ENCODE results near the gene TMEM163.
"Not testable (repeated sequence)": the region's sequence is repeated elsewhere in the genome, so short reads cannot be mapped to it uniquely, and the experiment has no call there.

Gene TMEM163

GRCh38 chr2:134522496-134523455 lies 196.0 kb downstream of the TMEM163 start:
- no peak for DNase-seq (ENCODE audit: low spot score)

- no peak for DNase-seq (ENCODE audit: low spot score)
Observed at GRCh38 chr2:134518101-134518500, 200.7 kb downstream of the TMEM163 start.

- no peak for DNase-seq (ENCODE audit: low spot score)
Observed at GRCh38 chr2:134515137-134515536, 203.7 kb downstream of the TMEM163 start.

- no peak for DNase-seq (ENCODE audit: low spot score)
Observed at GRCh38 chr2:134513465-134513804, 205.4 kb downstream of the TMEM163 start.

- DNase-seq (ENCODE audit: low spot score), result no peak
Observed at GRCh38 chr2:134512734-134513464, 205.9 kb downstream of the TMEM163 start.

GRCh38 chr2:134508391-134508790 lies 210.4 kb downstream of the TMEM163 start:
- DNase-seq (ENCODE audit: low spot score), result no peak

GRCh38 chr2:134507697-134508096 lies 211.1 kb downstream of the TMEM163 start:
- DNase-seq (ENCODE audit: low spot score), result no peak

- DNase-seq (ENCODE audit: low spot score), result not testable (repeated sequence)
Observed at GRCh38 chr2:134507159-134507558, 211.6 kb downstream of the TMEM163 start.

GRCh38 chr2:134505446-134505845 lies 213.4 kb downstream of the TMEM163 start:
- DNase-seq (ENCODE audit: low spot score), result no peak

GRCh38 chr2:134504586-134505336 lies 214.0 kb downstream of the TMEM163 start:
- no peak for DNase-seq (ENCODE audit: low spot score)

GRCh38 chr2:134502104-134502503 lies 216.7 kb downstream of the TMEM163 start:
- no peak for DNase-seq (ENCODE audit: low spot score)

- DNase-seq (ENCODE audit: low spot score), result no peak
Observed at GRCh38 chr2:134501476-134502091, 217.2 kb downstream of the TMEM163 start.

GRCh38 chr2:134500211-134500935 lies 218.4 kb downstream of the TMEM163 start:
- no peak for DNase-seq (ENCODE audit: low spot score)

- DNase-seq (ENCODE audit: low spot score), result no peak
Observed at GRCh38 chr2:134499307-134499926, 219.4 kb downstream of the TMEM163 start.

- DNase-seq (ENCODE audit: low spot score), result no peak
Observed at GRCh38 chr2:134498654-134499053, 220.1 kb downstream of the TMEM163 start.

GRCh38 chr2:134493797-134494196 lies 225.0 kb downstream of the TMEM163 start:
- no peak for DNase-seq (ENCODE audit: low spot score)

GRCh38 chr2:134491771-134492441 lies 226.9 kb downstream of the TMEM163 start:
- no peak for DNase-seq (ENCODE audit: low spot score)

GRCh38 chr2:134491022-134491421 lies 227.8 kb downstream of the TMEM163 start:
- DNase-seq (ENCODE audit: low spot score), result no peak

- DNase-seq (ENCODE audit: low spot score), result no peak
Observed at GRCh38 chr2:134490559-134490958, 228.2 kb downstream of the TMEM163 start.

GRCh38 chr2:134489732-134490384 lies 228.9 kb downstream of the TMEM163 start:
- no peak for DNase-seq (ENCODE audit: low spot score)
